AG10803 (cell line): Measurements from ENCODE around the gene CRYZ.
"Not testable (repeated sequence)": the region's sequence is repeated elsewhere in the genome, so short reads cannot be mapped to it uniquely, and the experiment has no call there.

ENCODE experiments used
- DNase-seq: peaks from one replicate; pipeline ENCODE4 v3.0.0; 2010; ENCODE audit warnings: low read depth
- H3K4me3 ChIP-seq: 2 replicates; pipeline ENCODE4 v1.5.1; 2011; ENCODE audit warnings: mild to moderate bottlenecking, low read length, control low read depth
- TF ChIP-seq, protein P1 (sequence below): conservative IDR thresholded peaks from 2 replicates; pipeline ENCODE4 v1.5.1; 2011; ENCODE audit warnings: mild to moderate bottlenecking, low read length, control low read depth, inconsistent platforms

Gene CRYZ

DNA sequence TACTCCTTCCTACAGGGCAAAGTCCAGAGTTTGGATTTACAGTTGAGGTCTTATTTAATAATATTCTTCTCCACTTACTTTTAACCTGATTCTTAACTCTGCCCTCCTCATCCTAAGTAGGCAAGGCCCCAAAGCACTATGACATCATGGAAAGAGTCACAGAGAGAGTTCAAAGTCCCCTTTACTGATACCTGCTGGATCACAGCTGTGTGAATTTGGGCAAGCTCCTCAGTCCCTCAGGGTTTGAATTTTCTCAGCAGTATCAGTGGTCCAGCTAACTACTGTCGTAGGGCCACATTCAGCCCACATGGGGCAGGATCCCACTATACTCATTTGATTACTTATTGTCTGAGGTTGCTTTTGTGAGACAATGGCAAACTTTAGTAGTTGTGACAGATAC, 16.1 kb upstream of the CRYZ start:
- TF ChIP-seq, protein P1, sequence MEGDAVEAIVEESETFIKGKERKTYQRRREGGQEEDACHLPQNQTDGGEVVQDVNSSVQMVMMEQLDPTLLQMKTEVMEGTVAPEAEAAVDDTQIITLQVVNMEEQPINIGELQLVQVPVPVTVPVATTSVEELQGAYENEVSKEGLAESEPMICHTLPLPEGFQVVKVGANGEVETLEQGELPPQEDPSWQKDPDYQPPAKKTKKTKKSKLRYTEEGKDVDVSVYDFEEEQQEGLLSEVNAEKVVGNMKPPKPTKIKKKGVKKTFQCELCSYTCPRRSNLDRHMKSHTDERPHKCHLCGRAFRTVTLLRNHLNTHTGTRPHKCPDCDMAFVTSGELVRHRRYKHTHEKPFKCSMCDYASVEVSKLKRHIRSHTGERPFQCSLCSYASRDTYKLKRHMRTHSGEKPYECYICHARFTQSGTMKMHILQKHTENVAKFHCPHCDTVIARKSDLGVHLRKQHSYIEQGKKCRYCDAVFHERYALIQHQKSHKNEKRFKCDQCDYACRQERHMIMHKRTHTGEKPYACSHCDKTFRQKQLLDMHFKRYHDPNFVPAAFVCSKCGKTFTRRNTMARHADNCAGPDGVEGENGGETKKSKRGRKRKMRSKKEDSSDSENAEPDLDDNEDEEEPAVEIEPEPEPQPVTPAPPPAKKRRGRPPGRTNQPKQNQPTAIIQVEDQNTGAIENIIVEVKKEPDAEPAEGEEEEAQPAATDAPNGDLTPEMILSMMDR, result no peak
- DNase-seq, result no peak
- H3K4me3 ChIP-seq, result no peak overlapping the region

DNA sequence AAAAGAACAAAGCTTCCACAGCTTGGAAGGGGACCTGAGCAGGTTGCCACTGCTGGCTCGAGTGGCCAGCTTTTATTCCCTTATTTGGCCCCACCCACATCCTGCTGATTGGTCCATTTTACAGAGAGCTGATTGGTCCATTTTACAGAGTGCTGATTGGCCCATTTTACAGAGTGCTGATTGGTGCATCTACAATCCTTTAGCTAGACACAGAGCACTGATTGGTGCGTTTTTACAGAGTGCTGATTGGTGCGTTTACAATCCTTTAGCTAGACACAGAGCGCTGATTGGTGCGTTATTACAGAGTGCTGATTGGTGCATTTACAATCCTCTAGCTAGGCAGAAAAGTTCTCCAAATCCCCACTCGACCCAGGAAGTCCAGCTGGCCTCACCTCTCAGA, 12.4 kb upstream of the CRYZ start:
- H3K4me3 ChIP-seq, DNase-seq: not testable (repeated sequence)

DNA sequence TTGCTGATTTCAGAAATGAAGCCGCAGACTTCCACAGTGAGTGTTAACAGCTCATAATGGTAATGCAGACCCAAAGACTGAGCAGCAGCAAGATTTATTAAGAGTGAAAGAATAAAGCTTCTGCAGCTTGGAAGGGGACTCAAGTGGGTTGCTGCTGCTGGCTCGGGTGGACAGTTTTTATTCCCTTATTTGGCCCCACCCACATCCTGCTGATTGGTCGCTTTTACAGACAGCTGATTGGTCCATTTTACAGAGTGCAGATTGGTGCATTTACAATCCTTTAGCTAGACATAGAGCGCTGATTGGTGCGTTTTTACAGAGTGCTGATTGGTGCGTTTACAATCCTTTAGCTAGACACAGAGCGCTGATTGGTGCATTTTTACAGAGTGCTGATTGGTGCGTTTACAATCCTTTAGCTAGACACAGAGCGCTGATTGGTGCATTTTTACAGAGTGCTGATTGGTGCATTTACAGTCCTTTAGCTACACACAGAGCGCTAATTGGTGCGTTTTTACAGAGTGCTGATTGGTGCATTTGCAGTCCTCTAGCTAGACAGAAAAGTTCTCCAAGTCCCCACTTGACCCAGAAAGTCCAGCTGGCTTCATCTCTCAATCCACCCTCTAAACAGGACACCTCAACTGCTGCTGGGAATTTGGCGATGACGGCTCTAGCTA, 7.6 kb upstream of the CRYZ start:
- not testable (repeated sequence) for DNase-seq, H3K4me3 ChIP-seq

DNA sequence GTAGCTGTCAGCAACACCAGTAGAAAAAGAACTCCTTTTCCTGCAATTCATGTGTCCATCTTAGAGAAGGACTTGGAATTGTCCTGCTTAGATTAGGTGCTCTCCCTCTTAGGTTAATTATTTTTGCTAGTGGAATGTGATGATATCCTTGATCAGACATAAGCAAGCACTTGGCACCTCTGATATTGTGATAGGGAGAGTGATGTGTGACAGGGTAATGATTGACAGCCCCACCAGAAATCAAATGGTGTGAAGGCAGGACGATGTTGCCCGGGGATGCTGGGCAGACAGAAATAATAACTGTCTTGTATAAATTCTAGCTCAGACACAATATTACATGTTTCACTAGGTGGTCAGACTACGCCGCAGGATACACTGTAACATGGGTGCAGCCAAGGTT, 4.5 kb upstream of the CRYZ start:
- TF ChIP-seq, protein P1, result no peak
- DNase-seq, result no peak

DNA sequence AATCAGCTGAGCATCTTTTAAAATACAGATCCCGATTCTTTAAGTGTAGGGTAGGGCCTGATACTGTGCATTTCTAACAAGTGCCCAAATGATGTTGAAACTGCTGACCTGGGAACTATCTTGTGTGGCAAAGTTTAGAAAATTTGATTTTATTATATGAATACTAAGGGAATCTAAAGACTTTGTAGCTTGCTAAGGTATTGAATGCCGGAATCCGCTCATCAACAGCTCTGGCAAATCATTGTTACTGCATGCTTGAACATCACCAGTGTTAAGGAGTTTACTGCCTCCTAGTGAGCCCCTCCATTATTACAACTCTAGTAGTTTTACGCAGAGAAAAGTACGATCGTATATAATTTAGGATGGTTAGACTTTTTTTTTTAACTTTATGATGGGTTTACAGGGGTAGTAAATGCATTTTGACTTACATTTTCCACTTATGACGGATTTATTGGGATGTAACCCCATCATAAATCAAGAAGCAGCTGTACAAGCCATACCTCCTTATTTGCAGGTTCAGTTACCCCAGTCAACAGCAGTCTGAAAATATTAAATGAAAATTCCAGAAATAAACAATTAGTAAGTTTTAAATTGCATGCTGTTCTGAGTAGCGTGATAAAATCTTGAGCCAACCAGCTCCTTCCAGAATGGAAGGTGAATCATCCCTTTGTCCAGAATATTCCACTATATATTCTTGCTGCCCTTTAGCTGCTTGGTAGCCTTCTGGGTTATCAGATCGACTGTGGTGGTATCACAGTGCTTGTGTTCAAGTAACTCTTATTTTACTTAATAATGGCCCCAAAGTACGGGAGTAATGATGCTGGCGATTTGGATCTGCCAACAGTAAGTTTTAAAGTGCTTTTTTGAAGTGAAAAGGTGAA, 994 bp upstream of the CRYZ start:
- H3K4me3 ChIP-seq, result peak overlapping the region; percentile 96
- peak; percentile 76 for DNase-seq
- TF ChIP-seq, protein P1, result peak; percentile 86

More for the DNA sequence above, 4.5 kb upstream of the CRYZ start:
- H3K4me3 ChIP-seq, result no peak overlapping the region

DNA sequence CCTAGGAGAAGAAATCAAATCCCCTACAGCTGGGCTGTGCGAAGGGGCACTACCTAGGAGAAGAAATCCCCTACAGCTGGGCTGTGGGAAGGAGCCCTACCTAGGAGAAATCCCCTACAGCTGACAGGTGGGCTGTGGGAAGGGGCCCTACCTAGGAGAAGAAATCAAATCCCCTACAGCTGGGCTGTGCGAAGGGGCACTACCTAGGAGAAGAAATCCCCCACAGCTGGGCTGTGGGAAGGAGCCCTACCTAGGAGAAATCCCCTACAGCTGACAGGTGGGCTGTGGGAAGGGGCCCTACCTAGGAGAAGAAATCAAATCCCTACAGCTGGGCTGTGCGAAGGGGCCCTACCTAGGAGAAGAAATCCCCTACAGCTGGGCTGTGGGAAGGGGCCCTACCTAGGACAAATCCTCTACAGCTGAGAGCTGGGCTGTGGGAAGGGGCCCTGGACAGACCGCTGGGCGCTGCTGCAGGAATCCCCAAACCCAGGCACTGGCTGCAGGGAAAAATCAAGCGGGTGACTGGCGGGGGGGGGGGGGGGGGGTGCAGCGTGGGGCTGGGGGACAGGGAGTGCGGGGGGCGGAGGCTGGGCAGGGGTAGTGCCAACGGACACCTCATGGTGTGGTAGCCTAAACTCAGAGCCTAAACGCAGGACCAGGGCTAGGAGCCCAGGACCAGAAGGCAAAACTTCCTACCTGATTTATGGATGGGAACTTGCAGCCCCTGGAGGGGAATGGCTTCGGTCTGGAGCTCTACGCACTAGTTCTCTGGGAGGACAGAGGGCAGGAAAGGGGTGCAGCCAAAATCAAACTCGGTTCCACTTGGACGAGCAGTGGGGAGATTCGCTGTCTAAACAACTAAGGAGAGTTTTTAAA, 541 bp downstream of the CRYZ start:
- not testable (repeated sequence) for DNase-seq
- peak overlapping the region; percentile 96 for H3K4me3 ChIP-seq

DNA sequence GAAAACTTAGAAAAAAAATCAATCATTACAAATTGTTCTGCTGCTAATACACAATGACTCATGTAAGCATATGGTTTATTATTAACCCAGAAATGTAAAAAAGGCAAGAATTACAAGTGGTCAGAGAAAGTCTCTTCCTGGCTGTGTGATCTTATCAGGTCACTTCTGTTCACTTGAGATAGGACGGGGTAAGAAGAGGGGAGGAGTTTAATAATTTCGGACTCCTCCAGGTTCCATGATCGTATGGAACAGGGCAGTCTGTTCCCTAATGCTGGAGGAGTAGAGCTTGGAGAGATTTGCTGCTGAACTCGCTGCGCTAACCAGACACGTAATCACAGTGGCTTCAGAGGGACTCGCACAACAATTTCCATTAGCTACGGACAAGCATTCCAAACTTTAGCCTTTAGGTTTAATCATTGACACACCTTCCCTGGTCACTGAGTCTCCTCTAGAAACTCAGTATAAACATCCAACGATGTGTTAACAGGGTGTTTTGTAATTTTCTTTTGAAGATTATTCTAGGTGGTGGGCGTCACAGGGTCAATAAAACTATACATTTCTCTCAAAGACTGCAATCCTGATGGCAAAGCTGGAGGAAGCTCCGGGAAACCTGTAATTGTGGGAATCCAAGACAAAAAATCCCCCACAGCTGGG, 1.3 kb downstream of the CRYZ start:
- TF ChIP-seq, protein P1, result no peak

More for the DNA sequence above, 1.3 kb downstream of the CRYZ start:
- peak overlapping the region; percentile 0; the same call in 1 of the 2 replicates for H3K4me3 ChIP-seq
- no peak for DNase-seq
